IMR-90 (cell line): ENCODE results near the gene THRAP3. TPM values are rescaled to one million over a fixed set of nuclear protein-coding genes. Genes with fewer than 3 reads are reported as not detected.

Experiments
- ATAC-seq: fragments of 200-7000 bp; cut with Tn5 transposase; 2 replicates; pipeline ENCODE4 v1.9.1; 2020; ENCODE audit warnings: low read depth, mild to moderate bottlenecking, moderate library complexity
- BruUV-seq: library from RNA; stranded (reverse); fragments of 400-500 nt; replicated peaks from 2 replicates; lab custom pipeline; 2021; lab: Mats Ljungman, UMichigan
- CTCF ChIA-PET: fragments of 300-600 bp; formaldehyde crosslinking; extraction: SDS; loops from one replicate; lab custom pipeline; 2021; ENCODE audit warnings: antibody characterized with exemption; lab: Yijun Ruan, JAX
- POLR2A ChIA-PET: fragments of 300-600 bp; sonication (Branson Sonifier 250); formaldehyde crosslinking; loops from one replicate; lab custom pipeline; 2022; ENCODE audit warnings: antibody characterized with exemption; ENCODE audit not compliant: unreplicated experiment; lab: Charles Lee
- DNase-seq: peaks from one replicate; pipeline ENCODE4 v3.0.0; 2013
- H2AFZ ChIP-seq: replicated peaks from 2 replicates; pipeline ENCODE3; 2013; ENCODE audit warnings: low read length, mild to moderate bottlenecking; ENCODE audit not compliant: poor library complexity
- H2AK5ac ChIP-seq: 2 replicates; pipeline ENCODE4 v1.6.1; 2013; ENCODE audit warnings: low read depth, low read length, inconsistent platforms
- H2AK9ac ChIP-seq: replicated peaks from 2 replicates; pipeline ENCODE3; 2013; ENCODE audit warnings: mild to moderate bottlenecking, low read depth, low read length, moderate library complexity; ENCODE audit not compliant: poor library complexity
- H2BK120ac ChIP-seq: 2 replicates; pipeline ENCODE4 v1.6.1; 2013; ENCODE audit warnings: low read depth, low read length, inconsistent platforms
- H2BK15ac ChIP-seq: 3 replicates; pipeline ENCODE4 v1.6.1; 2013; ENCODE audit warnings: low read depth, low read length, inconsistent platforms
- H2BK20ac ChIP-seq: 2 replicates; pipeline ENCODE4 v1.6.1; 2013; ENCODE audit warnings: low read depth, mild to moderate bottlenecking, inconsistent platforms, low read length, moderate library complexity
- H2BK5ac ChIP-seq: 2 replicates; pipeline ENCODE4 v1.6.1; 2013; ENCODE audit warnings: mild to moderate bottlenecking, low read depth, low read length, inconsistent platforms; ENCODE audit not compliant: poor library complexity, severe bottlenecking
- H3K14ac ChIP-seq: replicated peaks from 2 replicates; pipeline ENCODE4 v1.6.1; 2013; ENCODE audit warnings: low read depth, low read length, inconsistent platforms
- H3K18ac ChIP-seq: 2 replicates; pipeline ENCODE4 v1.6.1; 2013; ENCODE audit warnings: low read depth, low read length, control low read depth
- H3K23ac ChIP-seq: 2 replicates; pipeline ENCODE4 v1.6.1; 2013; ENCODE audit warnings: low read depth, low read length, inconsistent platforms
- H3K27ac ChIP-seq: 2 replicates; pipeline ENCODE4 v1.5.1; 2013; ENCODE audit warnings: mild to moderate bottlenecking, control low read depth, low read length; ENCODE audit not compliant: insufficient read depth
- H3K27me3 ChIP-seq: 2 replicates; pipeline ENCODE4 v1.6.1; 2013; ENCODE audit warnings: low read length; ENCODE audit not compliant: control insufficient read depth, insufficient read depth
- H3K36me3 ChIP-seq: 2 replicates; pipeline ENCODE4 v1.6.1; 2013; ENCODE audit warnings: low read length, mixed read lengths; ENCODE audit not compliant: control insufficient read depth, insufficient read depth
- H3K4ac ChIP-seq: 2 replicates; pipeline ENCODE4 v1.6.1; 2013; ENCODE audit warnings: low read depth, low read length, inconsistent platforms
- H3K4me1 ChIP-seq: 2 replicates; pipeline ENCODE4 v1.6.1; 2013; ENCODE audit warnings: low read length, mixed read lengths; ENCODE audit not compliant: control insufficient read depth, insufficient read depth
- H3K4me2 ChIP-seq: 2 replicates; pipeline ENCODE4 v1.6.1; 2013; ENCODE audit warnings: low read depth, mild to moderate bottlenecking, control low read depth, low read length, moderate library complexity
- H3K4me3 ChIP-seq: 2 replicates; pipeline ENCODE4 v1.5.1; 2013; ENCODE audit warnings: low read depth, mild to moderate bottlenecking, control low read depth, low read length, moderate library complexity; ENCODE audit not compliant: insufficient read depth
- H3K56ac ChIP-seq: 2 replicates; pipeline ENCODE4 v1.6.1; 2013; ENCODE audit warnings: low read length, inconsistent platforms; ENCODE audit not compliant: insufficient read depth; ENCODE audit errors: extremely low read depth
- H3K79me1 ChIP-seq, 2 experiments: 2 replicates each; pipeline ENCODE4 v1.6.1; 2013; ENCODE audit warnings: low read length in 2 of 2, inconsistent platforms in 1 of 2, low read depth in 1 of 2
- H3K9ac ChIP-seq: 2 replicates; pipeline ENCODE4 v1.6.1; 2013; ENCODE audit warnings: low read depth, low read length, control low read depth
- H3K9me1 ChIP-seq: 2 replicates; pipeline ENCODE4 v1.6.1; 2013; ENCODE audit warnings: low read length, inconsistent platforms; ENCODE audit not compliant: insufficient read depth
- H3K9me3 ChIP-seq: 2 replicates; pipeline ENCODE4 v1.6.1; 2013; ENCODE audit warnings: low read length; ENCODE audit not compliant: control insufficient read depth, insufficient read depth
- H4K20me1 ChIP-seq: 2 replicates; pipeline ENCODE4 v1.6.1; 2013; ENCODE audit warnings: low read length, inconsistent platforms; ENCODE audit not compliant: insufficient read depth
- H4K5ac ChIP-seq: 2 replicates; pipeline ENCODE4 v1.6.1; 2013; ENCODE audit warnings: mild to moderate bottlenecking, low read depth, low read length, control low read depth
- H4K8ac ChIP-seq, 2 experiments: 2 replicates each; pipeline ENCODE4 v1.6.1; 2013; ENCODE audit warnings: low read depth in 2 of 2, low read length in 2 of 2, control low read depth in 1 of 2, inconsistent platforms in 1 of 2
- H4K91ac ChIP-seq: 2 replicates; pipeline ENCODE4 v1.6.1; 2013; ENCODE audit warnings: low read depth, low read length, inconsistent platforms; ENCODE audit not compliant: insufficient read depth
- BHLHE40 ChIP-seq: fragments of 150-350 bp; IDR thresholded peaks from 2 replicates; pipeline ENCODE4 v1.6.1; 2016; ENCODE audit warnings: mild to moderate bottlenecking, low read depth, low read length
- CEBPB ChIP-seq: IDR thresholded peaks from 2 replicates; pipeline ENCODE4 v1.6.1; 2012; ENCODE audit warnings: low read depth, low read length, improper control_type of control experiment
- CHD1 ChIP-seq: IDR thresholded peaks from 2 replicates; pipeline ENCODE4 v1.6.1; 2012; ENCODE audit warnings: low read depth, low read length, improper control_type of control experiment
- ELK1 ChIP-seq: fragments of 150-350 bp; IDR thresholded peaks from 2 replicates; pipeline ENCODE4 v1.6.1; 2016; ENCODE audit warnings: low read depth, mild to moderate bottlenecking, low read length, moderate library complexity, borderline replicate concordance
- FOS ChIP-seq: fragments of 150-350 bp; IDR thresholded peaks from 2 replicates; pipeline ENCODE4 v1.6.1; 2016; ENCODE audit warnings: low read depth, low read length
- MAFK ChIP-seq: IDR thresholded peaks from 2 replicates; pipeline ENCODE4 v1.6.1; 2012; ENCODE audit warnings: low read depth, low read length, improper control_type of control experiment
- MAZ ChIP-seq: IDR thresholded peaks from 2 replicates; pipeline ENCODE4 v1.6.1; 2012; ENCODE audit warnings: low read depth, mild to moderate bottlenecking, low read length, improper control_type of control experiment, moderate library complexity, borderline replicate concordance
- MXI1 ChIP-seq: IDR thresholded peaks from 2 replicates; pipeline ENCODE4 v1.6.1; 2012; ENCODE audit warnings: low read depth, mild to moderate bottlenecking, low read length, moderate library complexity, borderline replicate concordance
- NFE2L2 ChIP-seq: fragments of 150-350 bp; IDR thresholded peaks from 2 replicates; pipeline ENCODE4 v1.6.1; 2016; ENCODE audit warnings: low read depth, mild to moderate bottlenecking, low read length
- POLR2A ChIP-seq: IDR thresholded peaks from 2 replicates; pipeline ENCODE4 v1.6.1; 2012; ENCODE audit warnings: mild to moderate bottlenecking, low read depth, low read length
- RAD21 ChIP-seq: IDR thresholded peaks from 2 replicates; pipeline ENCODE4 v1.6.1; 2012; ENCODE audit warnings: low read length, improper control_type of control experiment
- RCOR1 ChIP-seq: IDR thresholded peaks from 2 replicates; pipeline ENCODE4 v1.6.1; 2012; ENCODE audit warnings: mild to moderate bottlenecking, low read length, improper control_type of control experiment; ENCODE audit not compliant: insufficient replicate concordance
- RFX5 ChIP-seq: IDR thresholded peaks from 2 replicates; pipeline ENCODE4 v1.8.0; 2012; ENCODE audit warnings: low read depth, mild to moderate bottlenecking, low read length, moderate library complexity
- SMC3 ChIP-seq: fragments of 150-350 bp; IDR thresholded peaks from 2 replicates; pipeline ENCODE4 v1.6.1; 2016; ENCODE audit warnings: low read depth, mild to moderate bottlenecking, antibody characterized with exemption, low read length, moderate library complexity
- USF2 ChIP-seq: fragments of 150-350 bp; IDR thresholded peaks from 2 replicates; pipeline ENCODE4 v1.6.1; 2017; ENCODE audit warnings: mild to moderate bottlenecking, antibody characterized with exemption, low read length, low read depth
- WGBS, 2 experiments: methylation state at CpG; one replicate each; pipeline versions ENCODE4 v1.1.5 to v1.1.7; 2013; ENCODE audit warnings: missing lambda C conversion rate in 2 of 2; ENCODE audit not compliant: insufficient read length in 1 of 2; ENCODE audit errors: extremely low coverage in 2 of 2; 5-methylcytosine and 5-hydroxymethylcytosine counted together
- dilution Hi-C: fragments of 300-500 bp; cut with HindIII; formaldehyde crosslinking; loops from one replicate; pipeline ENCODE4 v1.14.3; 2018; ENCODE audit warnings: low sequenced_read_pairs; ENCODE audit not compliant: unreplicated experiment
- in situ Hi-C: fragments of 300-500 bp; cut with MboI; formaldehyde crosslinking; loops from 3 replicates; pipeline ENCODE4 v1.14.3; 2019; ENCODE audit warnings: low sequenced_read_pairs, inconsistent platforms, mixed read lengths
- intact Hi-C: fragments of 100-400 bp; cut with micrococcal nuclease; formaldehyde crosslinking; loops from 2 replicates; pipeline ENCODE4 v1.10.0; 2022
- polyA plus RNA-seq, 3 experiments: library from polyadenylated mRNA; depleted of rRNA; stranded (reverse); fragments of >200 nt; gene quantifications; 2 replicates each; pipeline ENCODE4 v1.2.3, GENCODE V29; 2012; ENCODE audit warnings: low replicate concordance in 1 of 3
- total RNA-seq: library from RNA; depleted of rRNA; stranded (reverse); fragments of >200 nt; gene quantifications from 2 replicates; pipeline ENCODE4 v1.2.3, GENCODE V29; 2012
- TF ChIP-seq, protein P1 (sequence below): conservative IDR thresholded peaks from 2 replicates; pipeline ENCODE4 v1.5.1; 2012; ENCODE audit warnings: mild to moderate bottlenecking, low read depth, low read length, improper control_type of control experiment

THRAP3 gene
- total and polyA plus RNA-seq, 2 of the 4 experiments (the other 2 are of a cell fraction) = 60.6 to 66.5 TPM

DNA sequence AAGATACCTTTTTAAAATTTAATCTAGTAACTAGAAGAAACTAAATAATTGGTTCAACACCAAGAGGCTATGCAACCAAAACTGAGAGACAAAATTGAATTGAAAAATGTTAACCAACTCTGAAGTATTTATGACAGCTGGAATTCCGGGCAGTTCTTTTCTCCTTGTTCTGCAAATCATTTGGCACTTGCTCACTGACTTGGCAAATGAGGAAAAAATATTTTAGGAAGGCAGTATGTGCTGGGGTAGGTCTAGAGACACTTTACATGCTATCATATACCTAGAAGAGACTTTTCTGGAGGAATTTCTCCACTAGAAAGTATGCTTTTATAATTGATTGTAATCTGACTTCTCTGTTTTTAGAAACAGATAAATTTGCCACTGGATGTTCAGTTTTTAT lies 59.8 kb downstream of the THRAP3 start:
- no TSS peak for BruUV-seq
- intact Hi-C loops (loop anchor here (2.0 kb wide), 1 partner anchor 59 kb away; the partner anchor contains the start of gene THRAP3), in situ Hi-C loops (no loop called here), dilution Hi-C loops (no loop called here)
- no peak overlapping the region for H3K56ac ChIP-seq
- no peak overlapping the region for H2BK15ac ChIP-seq
- no peak overlapping the region for H4K5ac ChIP-seq
- no CpG with 5 or more reads among the region's 1 CpG for WGBS, 2 experiments
- H2BK5ac ChIP-seq = no peak overlapping the region
- no peak overlapping the region for H3K4me2 ChIP-seq
- peaks cover 35% of the 10 kb centered on the region for H4K20me1 ChIP-seq
- H3K23ac ChIP-seq = no peak overlapping the region
- ATAC-seq = no peak
- H3K18ac ChIP-seq = no peak overlapping the region
- H4K8ac ChIP-seq = no peak overlapping the region
- no peak overlapping the region for H3K4me3 ChIP-seq
- POLR2A ChIA-PET = no interaction called here
- no peak overlapping the region for H2BK120ac ChIP-seq
- no peak overlapping the region for H4K91ac ChIP-seq
- H2AK5ac ChIP-seq = no peak overlapping the region
- peaks cover 21 to 37% of the 10 kb centered on the region in 2 experiments for H3K79me1 ChIP-seq
- peaks cover 24% of the 10 kb centered on the region for H3K36me3 ChIP-seq
- H3K4ac ChIP-seq = no peak overlapping the region
- H2AK9ac ChIP-seq = no peak overlapping the region
- H3K4me1 ChIP-seq = peaks cover 2% of the 10 kb centered on the region; the same call in 1 of the 2 replicates
- H3K9ac ChIP-seq = no peak overlapping the region
- TF ChIP-seq CHD1 (no peak), RFX5 (no peak), MAFK (no peak), NFE2L2 (no peak), BHLHE40 (no peak), RAD21 (no peak), FOS (no peak), CEBPB (no peak), ELK1 (no peak), MXI1 (no peak), POLR2A (no peak), SMC3 (no peak), USF2 (no peak), RCOR1 (no peak), MAZ (no peak)
- TF ChIP-seq, protein P1, sequence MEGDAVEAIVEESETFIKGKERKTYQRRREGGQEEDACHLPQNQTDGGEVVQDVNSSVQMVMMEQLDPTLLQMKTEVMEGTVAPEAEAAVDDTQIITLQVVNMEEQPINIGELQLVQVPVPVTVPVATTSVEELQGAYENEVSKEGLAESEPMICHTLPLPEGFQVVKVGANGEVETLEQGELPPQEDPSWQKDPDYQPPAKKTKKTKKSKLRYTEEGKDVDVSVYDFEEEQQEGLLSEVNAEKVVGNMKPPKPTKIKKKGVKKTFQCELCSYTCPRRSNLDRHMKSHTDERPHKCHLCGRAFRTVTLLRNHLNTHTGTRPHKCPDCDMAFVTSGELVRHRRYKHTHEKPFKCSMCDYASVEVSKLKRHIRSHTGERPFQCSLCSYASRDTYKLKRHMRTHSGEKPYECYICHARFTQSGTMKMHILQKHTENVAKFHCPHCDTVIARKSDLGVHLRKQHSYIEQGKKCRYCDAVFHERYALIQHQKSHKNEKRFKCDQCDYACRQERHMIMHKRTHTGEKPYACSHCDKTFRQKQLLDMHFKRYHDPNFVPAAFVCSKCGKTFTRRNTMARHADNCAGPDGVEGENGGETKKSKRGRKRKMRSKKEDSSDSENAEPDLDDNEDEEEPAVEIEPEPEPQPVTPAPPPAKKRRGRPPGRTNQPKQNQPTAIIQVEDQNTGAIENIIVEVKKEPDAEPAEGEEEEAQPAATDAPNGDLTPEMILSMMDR = no peak
- CTCF ChIA-PET = interaction anchor here (2.3 kb wide), 1 partner anchor 134 kb away, joined by 15 read pairs; the partner anchor contains the start of gene TRAPPC3
- no peak overlapping the region for H2BK20ac ChIP-seq
- H2AFZ ChIP-seq = no peak overlapping the region
- H3K27ac ChIP-seq = no peak overlapping the region
- DNase-seq = no peak
- no peak overlapping the region for H3K14ac ChIP-seq
- H3K9me3 ChIP-seq = no peaks in the 10 kb centered on the region
- no peaks in the 10 kb centered on the region for H3K9me1 ChIP-seq
- H3K27me3 ChIP-seq = no peaks in the 10 kb centered on the region
